Muscle layer of duodenum (tissue), 2 donors: Measurements from ENCODE around the gene VPS26C.

ENCODE experiments used
- H3K27ac ChIP-seq: one replicate; pipeline ENCODE4 v1.7.0; 2013; ENCODE audit warnings: mild to moderate bottlenecking, low read length
- H3K27me3 ChIP-seq: one replicate; pipeline ENCODE4 v1.7.0; 2013; ENCODE audit warnings: low read depth, mild to moderate bottlenecking, control low read depth, low read length
- H3K36me3 ChIP-seq, 2 donors: one replicate each; pipeline ENCODE4 v1.7.0; 2013; ENCODE audit warnings: low read length in 2 of 2, control low read depth in 1 of 2, mild to moderate bottlenecking in 1 of 2; ENCODE audit not compliant: insufficient read depth in 2 of 2, control insufficient read depth in 1 of 2
- H3K4me1 ChIP-seq, 2 donors: one replicate each; pipeline ENCODE4 v1.7.0; 2013; ENCODE audit warnings: low read length in 2 of 2, mild to moderate bottlenecking in 2 of 2, control low read depth in 1 of 2, moderate library complexity in 1 of 2; ENCODE audit not compliant: insufficient read depth in 2 of 2, control insufficient read depth in 1 of 2
- H3K4me3 ChIP-seq, 2 donors: one replicate each; pipeline ENCODE4 v1.7.0; 2013; ENCODE audit warnings: low read length in 2 of 2, low read depth in 1 of 2, mild to moderate bottlenecking in 1 of 2
- H3K9me3 ChIP-seq, 2 donors: one replicate each; pipeline ENCODE4 v1.7.0; 2013; ENCODE audit warnings: low read length in 2 of 2, control low read depth in 1 of 2, mild to moderate bottlenecking in 1 of 2; ENCODE audit not compliant: control insufficient read depth in 1 of 2
- donor health status: healthy.

VPS26C gene

DNA sequence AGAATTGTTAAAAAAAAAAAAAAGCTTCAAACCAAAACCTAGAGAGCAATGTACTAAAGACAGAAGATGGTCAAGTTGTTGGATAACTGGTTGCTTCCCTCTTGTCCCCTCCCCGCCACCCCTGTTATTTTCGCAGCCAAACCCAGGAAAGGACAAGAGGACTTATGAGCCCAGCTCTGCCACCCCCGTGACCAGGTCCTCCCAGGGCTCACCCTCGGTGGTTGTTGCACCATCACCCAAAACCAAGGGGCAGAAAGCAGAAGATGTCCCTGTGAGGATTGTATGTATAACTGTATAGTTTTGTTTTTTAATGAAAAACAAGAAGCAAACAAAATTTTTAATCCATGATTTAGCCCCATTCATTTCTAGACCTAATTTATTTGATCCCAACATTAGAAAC, 69.4 kb downstream of the VPS26C start:
- Histone ChIP-seq H3K4me3 (no peak overlapping the region), H3K36me3 (peaks cover 38 to 58% of the 10 kb centered on the region in 2 donors), H3K9me3 (no peaks in the 10 kb centered on the region), H3K27me3 (no peaks in the 10 kb centered on the region), H3K4me1 (no peaks in the 10 kb centered on the region), H3K27ac (no peak overlapping the region)

DNA sequence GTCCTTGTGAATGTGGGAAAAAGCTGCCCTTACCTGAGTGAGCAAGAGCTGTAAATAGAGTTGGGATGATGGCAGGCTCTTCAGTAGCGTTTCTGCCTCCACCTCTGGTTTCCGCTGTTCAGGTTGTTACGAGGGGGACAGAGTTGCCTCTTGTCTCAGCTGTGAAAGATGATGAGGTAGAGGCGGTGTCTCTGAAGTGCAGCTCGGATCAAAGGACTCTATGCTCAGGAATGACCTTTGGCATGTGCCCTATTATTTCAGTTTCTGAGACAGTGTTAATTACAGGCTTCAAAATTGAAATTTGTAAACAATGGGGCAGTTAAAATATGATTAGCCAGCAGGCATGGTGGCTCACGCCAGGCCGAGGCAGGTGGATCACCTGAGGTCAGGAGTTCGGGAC, 70.3 kb downstream of the VPS26C start:
- Histone ChIP-seq H3K27me3 (no peaks in the 10 kb centered on the region), H3K9me3 (no peaks in the 10 kb centered on the region), H3K36me3 (peaks cover 40 to 57% of the 10 kb centered on the region in 2 donors), H3K27ac (no peak overlapping the region), H3K4me1 (no peaks in the 10 kb centered on the region), H3K4me3 (no peak overlapping the region)

DNA sequence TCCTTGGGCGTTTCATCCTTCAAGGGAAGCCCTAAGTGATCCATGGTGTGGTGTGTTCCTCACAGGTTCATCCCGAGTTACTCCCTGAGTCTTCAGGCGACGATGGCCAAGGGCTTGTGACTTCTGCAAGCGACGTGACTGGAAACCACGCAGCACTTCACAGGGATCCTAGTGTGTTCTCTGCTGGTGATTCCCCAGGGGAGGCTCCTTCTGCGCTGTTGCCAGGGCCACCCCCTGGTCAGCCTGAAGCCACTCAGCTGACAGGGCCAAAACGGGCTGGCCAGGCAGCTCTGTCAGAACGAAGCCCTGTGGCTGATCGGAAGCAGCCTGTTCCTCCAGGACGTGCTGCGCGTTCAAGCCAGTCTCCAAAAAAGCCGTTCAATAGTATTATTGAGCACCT, 71.5 kb downstream of the VPS26C start:
- H3K27ac ChIP-seq = no peak overlapping the region
- no peaks in the 10 kb centered on the region for H3K27me3 ChIP-seq
- peaks cover 46 to 54% of the 10 kb centered on the region in 2 donors for H3K36me3 ChIP-seq
- H3K9me3 ChIP-seq = no peaks in the 10 kb centered on the region
- no peaks in the 10 kb centered on the region for H3K4me1 ChIP-seq
- H3K4me3 ChIP-seq = no peak overlapping the region

DNA sequence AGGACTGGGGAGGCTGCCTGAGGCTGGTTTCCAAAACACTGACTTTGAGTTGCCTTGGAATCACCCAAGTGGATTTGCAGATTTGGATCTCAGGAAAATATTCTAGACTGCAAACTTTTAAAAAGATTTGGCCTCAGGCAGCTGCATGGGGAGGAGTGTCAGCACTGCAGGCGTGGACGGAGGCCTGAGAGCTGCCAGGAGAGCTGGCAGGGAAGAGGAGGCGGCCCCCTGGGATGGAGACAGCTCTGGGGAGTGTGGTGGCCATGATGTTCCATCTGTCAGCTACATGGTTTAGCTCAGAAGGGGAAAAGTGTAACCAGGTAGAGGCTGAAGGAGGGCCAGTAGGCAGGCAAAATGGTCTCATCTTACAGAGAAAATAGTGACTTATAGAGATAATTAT, 72.1 kb downstream of the VPS26C start:
- Histone ChIP-seq H3K9me3 (no peaks in the 10 kb centered on the region), H3K27ac (no peak overlapping the region), H3K36me3 (peaks cover 44 to 54% of the 10 kb centered on the region in 2 donors), H3K27me3 (no peaks in the 10 kb centered on the region), H3K4me3 (no peak overlapping the region), H3K4me1 (no peaks in the 10 kb centered on the region)

DNA sequence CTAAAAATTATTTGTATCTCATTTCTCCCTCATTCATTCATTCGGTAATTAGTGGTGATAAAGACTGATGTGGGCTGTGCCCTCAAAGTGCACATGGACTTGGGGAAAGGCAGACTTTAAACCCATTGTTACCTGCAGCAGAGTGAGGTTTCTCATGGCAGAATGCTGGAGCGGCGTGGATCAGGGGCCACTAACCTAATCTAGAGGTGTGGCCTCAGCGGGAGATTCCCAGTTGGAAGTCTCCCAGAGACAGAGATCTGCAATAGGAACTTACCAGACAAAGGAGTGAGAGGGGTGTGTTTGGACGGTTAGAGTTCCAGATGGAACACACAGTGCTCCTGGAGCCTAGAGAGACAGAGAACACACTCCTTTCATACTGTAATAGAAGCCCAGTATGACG, 73.5 kb downstream of the VPS26C start:
- Histone ChIP-seq H3K4me1 (no peaks in the 10 kb centered on the region), H3K27ac (no peak overlapping the region), H3K4me3 (no peak overlapping the region), H3K27me3 (no peaks in the 10 kb centered on the region), H3K36me3 (peaks cover 35 to 54% of the 10 kb centered on the region in 2 donors), H3K9me3 (no peaks in the 10 kb centered on the region)

DNA sequence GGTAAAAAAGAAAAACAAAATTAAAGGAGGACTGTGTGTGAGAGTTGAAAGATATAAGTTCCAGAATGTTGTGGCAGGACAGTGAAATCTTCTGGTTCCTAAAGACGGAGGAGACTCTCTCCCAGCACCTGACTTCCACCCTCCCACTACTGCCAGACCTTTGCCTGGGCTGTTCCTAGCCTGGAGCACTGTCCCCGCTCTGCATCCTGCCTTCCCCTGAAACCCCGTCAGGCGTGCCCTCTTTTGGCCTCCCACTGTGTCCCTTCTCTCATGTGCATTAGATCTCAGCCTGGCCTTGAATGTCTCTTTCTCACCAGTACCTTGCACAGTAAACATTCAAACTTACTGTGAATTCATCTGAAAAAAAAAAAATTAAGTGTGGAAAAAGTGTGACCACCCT, 74.1 kb downstream of the VPS26C start:
- peaks cover 36 to 54% of the 10 kb centered on the region in 2 donors for H3K36me3 ChIP-seq

DNA sequence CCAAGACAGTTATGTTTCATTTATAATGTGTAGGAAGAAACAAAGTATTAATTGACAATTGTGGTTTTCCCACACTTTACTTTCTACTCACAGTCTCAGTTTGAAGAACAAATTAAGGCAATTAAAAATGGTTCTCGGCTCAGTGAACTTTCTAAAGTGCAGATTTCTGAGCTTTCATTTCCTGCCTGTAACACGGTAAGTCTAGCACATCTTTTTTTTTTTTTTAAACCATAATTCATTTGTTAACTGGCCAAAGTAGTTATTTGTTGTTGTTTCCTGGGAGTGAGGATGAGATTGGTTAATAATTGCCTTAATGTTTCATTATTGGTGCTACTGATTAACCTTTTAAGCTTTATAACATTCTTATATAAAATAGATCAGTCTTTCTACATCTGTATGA, 75.1 kb downstream of the VPS26C start:
- Histone ChIP-seq H3K9me3 (no peaks in the 10 kb centered on the region), H3K36me3 (peaks cover 46 to 59% of the 10 kb centered on the region in 2 donors), H3K4me1 (no peaks in the 10 kb centered on the region)

More for the DNA sequence above, 74.1 kb downstream of the VPS26C start:
- Histone ChIP-seq H3K27ac (no peak overlapping the region), H3K9me3 (no peaks in the 10 kb centered on the region), H3K27me3 (no peaks in the 10 kb centered on the region), H3K4me3 (no peak overlapping the region), H3K4me1 (no peaks in the 10 kb centered on the region)

DNA sequence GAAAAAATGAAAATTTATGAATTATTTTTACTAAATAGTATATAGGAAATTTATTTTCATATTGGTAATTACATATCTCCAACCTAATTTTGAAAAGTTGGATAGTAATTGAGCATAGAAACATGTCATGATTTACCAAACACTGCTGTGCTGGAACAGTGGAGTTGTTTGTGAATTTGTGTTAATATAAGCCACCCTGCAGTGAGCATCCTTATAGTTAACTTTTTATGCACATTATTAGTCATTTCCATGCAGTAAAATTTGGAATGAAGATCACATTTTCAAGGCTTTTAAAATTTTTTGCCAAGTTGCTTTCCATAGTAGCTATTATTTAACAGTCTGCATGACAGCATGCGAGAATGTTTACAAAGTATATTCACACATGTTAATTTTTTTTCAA, 78.3 kb downstream of the VPS26C start:
- H3K27me3 ChIP-seq = no peaks in the 10 kb centered on the region
- H3K9me3 ChIP-seq = no peaks in the 10 kb centered on the region
- no peak overlapping the region for H3K4me3 ChIP-seq
- peaks cover 50 to 55% of the 10 kb centered on the region in 2 donors for H3K36me3 ChIP-seq
- H3K4me1 ChIP-seq = no peaks in the 10 kb centered on the region
- no peak overlapping the region for H3K27ac ChIP-seq

More for the DNA sequence above, 75.1 kb downstream of the VPS26C start:
- Histone ChIP-seq H3K27ac (no peak overlapping the region), H3K4me3 (no peak overlapping the region), H3K27me3 (no peaks in the 10 kb centered on the region)

DNA sequence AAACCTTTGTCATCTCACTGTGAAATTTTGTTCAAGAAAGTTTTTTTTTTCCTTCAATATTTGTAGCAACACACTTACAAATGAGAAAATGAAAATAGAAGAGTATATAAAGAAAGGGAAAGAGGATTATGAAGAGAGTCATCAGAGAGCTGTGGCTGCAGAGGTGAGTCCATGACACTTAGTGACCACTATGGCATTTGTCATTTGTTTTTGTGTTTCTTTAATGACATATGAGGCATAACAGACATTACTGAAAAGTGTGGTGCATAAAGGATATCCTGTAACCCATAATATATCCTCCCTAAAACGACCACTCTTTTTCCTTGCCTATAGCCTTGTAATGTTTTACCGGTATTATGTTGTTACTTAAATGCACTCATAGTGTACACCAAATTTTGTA, 80.2 kb downstream of the VPS26C start:
- Histone ChIP-seq H3K36me3 (peaks cover 34 to 54% of the 10 kb centered on the region in 2 donors), H3K27me3 (no peaks in the 10 kb centered on the region), H3K27ac (no peak overlapping the region), H3K4me1 (no peaks in the 10 kb centered on the region), H3K4me3 (no peak overlapping the region), H3K9me3 (no peaks in the 10 kb centered on the region)

DNA sequence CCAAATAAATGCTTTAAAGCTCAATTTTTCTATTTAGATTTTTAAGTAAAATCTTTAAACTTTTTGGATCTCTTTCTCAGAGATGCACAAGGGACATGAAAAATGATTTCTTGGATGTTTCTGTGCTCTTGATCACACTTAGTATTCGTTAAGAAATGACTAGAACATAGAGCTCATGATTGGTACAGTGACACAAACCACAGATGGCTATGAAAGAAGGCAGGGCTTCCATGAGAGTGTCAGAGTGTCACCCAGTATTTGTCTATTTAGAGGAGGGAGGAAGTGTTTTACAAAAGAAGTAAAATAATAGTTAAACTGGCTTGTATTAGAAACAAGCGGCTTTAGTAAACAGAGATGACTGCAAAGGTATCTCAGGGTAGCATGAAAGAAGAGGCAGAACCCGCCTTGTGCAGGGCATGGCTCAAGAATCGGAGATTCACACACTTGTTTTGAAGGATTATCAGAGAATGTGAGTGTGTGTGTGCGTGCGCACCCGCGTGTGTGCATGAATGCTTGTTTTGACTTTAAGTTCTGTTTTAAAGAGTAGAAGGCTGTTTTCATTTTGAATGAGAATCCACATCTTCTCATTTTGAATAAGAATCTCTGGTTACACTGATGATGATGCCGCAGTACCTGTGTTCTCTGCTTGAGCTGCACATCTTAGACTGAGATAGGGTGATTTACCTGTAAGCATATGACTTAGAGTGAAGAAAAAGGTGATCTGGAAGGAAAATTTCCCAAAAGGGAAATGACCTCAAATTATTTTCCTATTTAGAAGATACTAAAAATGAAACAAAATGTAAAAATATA, 82.1 kb downstream of the VPS26C start:
- no peaks in the 10 kb centered on the region for H3K4me1 ChIP-seq
- no peak overlapping the region for H3K27ac ChIP-seq
- no peaks in the 10 kb centered on the region for H3K9me3 ChIP-seq
- no peaks in the 10 kb centered on the region for H3K27me3 ChIP-seq
- peaks cover 29 to 46% of the 10 kb centered on the region in 2 donors for H3K36me3 ChIP-seq
- no peak overlapping the region for H3K4me3 ChIP-seq

DNA sequence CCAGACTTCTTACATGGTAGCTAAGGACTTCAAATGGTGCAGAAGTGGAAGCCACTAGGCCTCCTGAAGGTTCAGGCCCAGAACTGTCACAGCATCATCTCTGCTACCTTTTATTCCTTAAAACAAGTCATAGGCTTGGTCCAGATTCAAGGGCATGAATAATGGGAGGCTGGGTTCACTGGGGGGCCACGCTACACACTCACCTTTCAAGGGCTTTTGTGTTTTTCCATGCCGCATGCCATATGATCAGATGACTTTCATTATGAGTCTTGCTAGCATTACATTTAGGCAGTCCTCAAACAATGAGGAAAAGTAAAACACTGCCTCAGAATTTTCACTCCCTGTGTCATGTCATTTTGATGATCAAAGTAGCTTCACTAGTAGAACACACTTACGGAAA, 83.4 kb downstream of the VPS26C start:
- Histone ChIP-seq H3K36me3 (peaks cover 30 to 40% of the 10 kb centered on the region in 2 donors), H3K4me3 (no peak overlapping the region), H3K27me3 (no peaks in the 10 kb centered on the region), H3K27ac (no peak overlapping the region), H3K4me1 (no peaks in the 10 kb centered on the region), H3K9me3 (no peaks in the 10 kb centered on the region)

DNA sequence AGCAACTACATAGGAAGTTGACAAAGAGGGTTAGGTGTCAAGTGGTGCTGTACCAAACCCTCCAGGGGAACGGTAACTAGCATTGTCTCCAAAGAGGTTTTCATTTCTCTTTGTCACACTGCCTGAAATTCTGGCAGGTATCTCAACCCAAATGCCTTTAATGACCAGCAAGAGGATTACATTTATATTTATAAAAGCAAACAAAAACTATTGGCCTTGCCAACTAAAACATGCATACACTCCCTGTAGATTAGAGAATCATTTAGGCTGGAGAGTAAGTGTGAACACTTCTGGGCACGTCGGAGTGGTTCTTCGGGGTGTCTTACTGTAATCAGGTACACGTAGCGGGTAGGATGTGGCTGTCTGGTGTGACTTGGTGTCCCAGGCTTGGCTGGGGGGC, 84.9 kb downstream of the VPS26C start:
- no peaks in the 10 kb centered on the region for H3K9me3 ChIP-seq
- H3K27me3 ChIP-seq = no peaks in the 10 kb centered on the region
- H3K36me3 ChIP-seq = peaks cover 21 to 43% of the 10 kb centered on the region in 2 donors
- H3K4me1 ChIP-seq = no peaks in the 10 kb centered on the region
- H3K27ac ChIP-seq = no peak overlapping the region
- H3K4me3 ChIP-seq = no peak overlapping the region
